Measurements from ENCODE around the gene DYNLT2. TPM values are rescaled to one million over a fixed set of nuclear protein-coding genes. Genes with fewer than 3 reads are reported as not detected.
A peak's percentile ranks its signal among the peaks of the same experiment; 100 is the strongest.

Gene DYNLT2
- total RNA-seq, 4 donors from 2014 or later: 0.54 to 4.1 (median 1.1) TPM

DNA sequence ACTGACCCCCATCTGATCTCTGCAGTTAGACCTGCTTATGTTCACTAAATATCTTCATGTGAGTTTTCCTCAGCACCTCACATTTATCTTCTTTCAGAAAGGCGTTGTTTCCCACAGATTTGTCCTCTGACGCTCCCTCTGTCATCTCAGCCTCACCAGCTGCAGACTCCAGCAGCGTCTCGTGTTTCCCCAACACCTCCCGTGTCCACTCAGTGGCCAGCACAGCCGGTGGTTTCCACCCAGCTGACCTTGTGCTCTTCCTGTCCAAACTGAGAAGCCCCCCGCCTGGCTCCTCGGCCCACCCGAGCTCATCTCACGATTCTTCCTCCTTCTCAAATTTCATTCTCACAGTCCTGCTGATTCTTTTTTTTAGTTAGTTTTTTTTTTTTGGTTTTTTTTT, 12.5 kb upstream of the DYNLT2 start:
- no peak for TF ChIP-seq POLR2A (IDR thresholded peaks at IDR 0.05)
- TF ChIP-seq CTCF (IDR thresholded peaks at IDR 0.05): no peak
- WGBS, 2 donors: 83 to 88% methylated on average over 10 of the region's 10 CpGs
- no peak for DNase-seq (ENCODE audit: low spot score in 2 of 2)
- no peak overlapping the region for H3K4me3 ChIP-seq (ENCODE audit: low read depth, poor library complexity, severe bottlenecking)
- intact Hi-C loops (cut with DNase I; ENCODE audit: low total_unique reads): no loop called here

- no peak for DNase-seq (ENCODE audit: low spot score in 2 of 2)
- H3K4me3 ChIP-seq (ENCODE audit: low read depth, poor library complexity, severe bottlenecking): no peak overlapping the region
- WGBS, 2 donors: 80 to 82% methylated on average over 10 of the region's 10 CpGs
- no peak for TF ChIP-seq POLR2A (IDR thresholded peaks at IDR 0.05)
- no peak for TF ChIP-seq CTCF (IDR thresholded peaks at IDR 0.05)
- intact Hi-C loops (cut with DNase I; ENCODE audit: low total_unique reads): no loop called here
Measured at GRCh38 chr6:169763308-169763707, 11.9 kb upstream of the DYNLT2 start.

DNA sequence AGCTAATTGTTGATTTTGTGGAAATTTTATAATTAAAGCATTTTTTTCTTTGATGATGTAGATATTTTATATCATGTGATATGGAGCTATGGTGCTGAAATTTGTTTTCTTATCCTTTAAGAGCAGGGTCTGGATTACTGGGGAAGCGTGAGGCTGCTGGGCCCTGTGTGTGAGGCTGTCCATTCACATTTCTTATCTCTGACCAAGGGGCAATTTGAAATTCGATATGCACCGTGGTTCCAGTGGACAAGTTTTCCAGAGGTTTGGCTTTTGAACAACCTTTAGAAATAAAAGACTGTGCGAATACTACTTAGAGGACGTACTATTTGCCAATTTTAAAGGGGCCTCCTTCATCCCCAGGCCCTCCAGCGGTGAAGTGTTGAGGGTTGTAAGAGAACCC, 3.8 kb upstream of the DYNLT2 start:
- no peak overlapping the region for H3K4me3 ChIP-seq (ENCODE audit: low read depth, poor library complexity, severe bottlenecking)
- no peak for DNase-seq (ENCODE audit: low spot score in 2 of 2)
- TF ChIP-seq POLR2A (IDR thresholded peaks at IDR 0.05) (no peak), CTCF (IDR thresholded peaks at IDR 0.05) (no peak)
- intact Hi-C loops (cut with DNase I; ENCODE audit: low total_unique reads): no loop called here
- WGBS, 2 donors: 91% methylated on average over 6 of the region's 6 CpGs

DNA sequence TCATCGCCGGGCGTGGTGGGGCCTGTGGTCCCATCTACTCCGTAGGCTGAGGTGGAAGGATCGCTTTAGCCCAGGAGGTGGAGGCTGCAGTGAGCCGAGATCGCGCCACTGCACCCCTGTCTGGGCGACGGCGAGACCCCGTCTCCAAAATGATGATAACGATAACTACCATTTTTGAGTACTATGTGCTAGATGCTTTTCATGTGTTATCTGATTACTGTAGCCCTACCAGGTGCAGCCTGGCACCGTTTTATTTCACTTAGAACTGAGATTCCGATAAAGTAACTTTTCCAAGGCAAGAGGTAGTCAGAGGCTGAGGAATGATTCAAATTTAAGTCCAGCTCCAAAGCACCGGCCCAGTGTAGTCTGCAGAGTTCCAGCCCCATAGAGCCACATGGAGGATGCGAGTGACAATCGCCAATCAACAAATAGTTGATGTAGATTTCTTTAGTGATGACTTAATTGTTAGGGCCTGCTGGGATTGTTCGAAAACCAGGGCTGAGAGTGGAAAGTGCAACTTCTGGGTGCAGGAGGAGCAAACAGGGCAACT, 777 bp upstream of the DYNLT2 start:
- WGBS, 2 donors: 6 to 7% methylated on average over 16 to 18 of the region's 19 CpGs

GRCh38 chr6:169746556-169746955, 4.8 kb downstream of the DYNLT2 start:
- intact Hi-C loops (cut with DNase I; ENCODE audit: low total_unique reads): no loop called here
- 74 to 83% methylated on average over 1 of the region's 1 CpG for WGBS, 2 donors
- no peak for DNase-seq (ENCODE audit: low spot score in 2 of 2)
- no peak overlapping the region for H3K4me3 ChIP-seq (ENCODE audit: low read depth, poor library complexity, severe bottlenecking)
- TF ChIP-seq POLR2A (IDR thresholded peaks at IDR 0.05) (no peak), CTCF (IDR thresholded peaks at IDR 0.05) (no peak)

More for the DNA sequence above, 777 bp upstream of the DYNLT2 start:
- no peak for DNase-seq (ENCODE audit: low spot score in 2 of 2)
- TF ChIP-seq POLR2A (IDR thresholded peaks at IDR 0.05) (no peak), CTCF (IDR thresholded peaks at IDR 0.05) (no peak)
- H3K4me3 ChIP-seq (ENCODE audit: low read depth, poor library complexity, severe bottlenecking): peak overlapping the region; percentile 94
- intact Hi-C loops (cut with DNase I; ENCODE audit: low total_unique reads): no loop called here

DNA sequence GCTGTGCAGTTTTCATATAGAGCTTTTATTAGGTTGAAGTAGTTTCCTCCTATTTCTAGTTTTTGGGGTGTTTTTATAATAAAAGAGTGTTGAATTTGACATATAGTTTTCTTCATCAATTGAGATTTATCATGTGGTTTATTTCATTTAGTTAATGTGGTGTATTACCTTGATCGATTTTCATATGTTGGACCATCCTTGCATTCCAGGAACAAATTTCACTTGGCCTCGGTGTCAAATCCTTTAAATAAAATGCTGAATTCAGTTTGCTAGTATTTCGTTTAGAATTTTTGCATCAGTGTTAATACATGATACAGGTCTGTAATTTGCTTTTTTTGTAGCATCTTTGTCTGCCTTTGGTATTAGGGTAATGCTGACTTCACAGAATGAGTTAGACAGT, 6.0 kb downstream of the DYNLT2 start:
- intact Hi-C loops (cut with DNase I; ENCODE audit: low total_unique reads): no loop called here
- H3K4me3 ChIP-seq (ENCODE audit: low read depth, poor library complexity, severe bottlenecking): no peak overlapping the region
- WGBS, 2 donors: 88 to 89% methylated on average over 3 of the region's 3 CpGs
- no peak for DNase-seq (ENCODE audit: low spot score in 2 of 2)
- TF ChIP-seq POLR2A (IDR thresholded peaks at IDR 0.05) (no peak), CTCF (IDR thresholded peaks at IDR 0.05) (no peak)

All from lower leg skin (tissue), 4 donors.